ENCODE data around the gene CATSPER4. TPM values are rescaled to one million over a fixed set of nuclear protein-coding genes. Genes with fewer than 3 reads are reported as not detected.
"Not testable (repeated sequence)": the region's sequence is repeated elsewhere in the genome, so short reads cannot be mapped to it uniquely, and the experiment has no call there.

Gene CATSPER4
- total and polyA plus RNA-seq, 2 of the 13 experiments (the other 11 are each of a cell fraction or from before 2014, with no cell fraction given), result not detected

DNA sequence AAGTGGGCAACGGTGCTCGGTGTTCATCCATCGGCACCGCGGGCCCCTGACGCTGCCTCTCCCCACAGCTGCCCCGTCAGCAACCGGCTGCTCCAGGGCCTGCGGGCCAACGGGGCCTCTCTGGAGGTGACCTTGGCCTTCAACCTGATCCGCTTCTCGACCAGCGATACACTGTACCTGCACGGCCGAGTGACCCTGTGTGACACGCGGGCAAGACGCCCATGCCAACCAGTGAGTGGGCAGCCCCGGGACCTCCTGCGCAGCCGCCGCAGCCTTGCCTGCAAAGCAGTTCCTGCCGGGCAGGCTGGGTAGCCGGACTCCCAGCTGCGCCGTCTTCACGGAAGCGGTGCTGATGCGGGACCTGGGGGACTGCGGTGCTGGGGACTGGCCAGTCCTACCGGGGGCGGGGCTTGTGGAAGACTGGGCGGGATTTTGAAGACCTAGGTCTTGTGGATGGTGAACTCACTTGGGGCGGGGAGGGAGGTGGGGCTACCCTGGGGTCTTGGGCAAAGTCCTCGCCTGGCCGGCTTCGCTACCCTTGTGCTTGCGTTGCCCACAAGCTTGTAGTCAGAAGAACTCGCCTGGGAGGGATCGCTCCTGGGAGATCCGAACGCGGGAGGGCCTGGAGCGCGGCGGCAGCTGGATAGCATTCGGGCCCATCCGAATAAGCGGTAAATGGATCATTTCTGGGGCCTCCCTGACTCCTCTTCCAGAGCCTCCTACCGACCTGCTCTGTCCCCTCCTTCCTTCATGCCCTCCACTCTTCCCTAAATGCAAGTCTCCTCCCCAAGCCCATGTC, 34.8 kb downstream of the CATSPER4 start (continued):
- TF ChIP-seq ZBTB40 (IDR thresholded peaks at IDR 0.05) (no peak), ZBTB40 (CRISPR knock-in tag; IDR thresholded peaks at IDR 0.05) (peak; percentile 71), ZNF615 (CRISPR knock-in tag; IDR thresholded peaks at IDR 0.05; ENCODE audit: borderline replicate concordance) (no peak), ZNF761 (CRISPR knock-in tag; conservative IDR thresholded peaks at IDR 0.05) (no peak), ZNF317 (CRISPR knock-in tag; IDR thresholded peaks at IDR 0.05) (no peak)

- ATAC-seq; POLR2A ChIA-PET; H3K9ac ChIP-seq (ENCODE audit: insufficient read depth, low read depth, low read length); DNase-seq (ENCODE audit: low spot score); H2AFZ ChIP-seq (ENCODE audit: low read length); in situ Hi-C loops (cut with HindIII; ENCODE audit: extremely low pct_ligation_motif_present, low pct_unique_long_range_greater_than_20kb); H4K20me1 ChIP-seq (ENCODE audit: insufficient read depth, low read length); H3K4me3 ChIP-seq (replicated peaks in 1 of 3; ENCODE audit: insufficient read depth in 1 of 3, low read depth in 2 of 3, low read length in 3 of 3); H3K27me3 ChIP-seq (ENCODE audit: control insufficient read depth in 1 of 2, insufficient read depth in 2 of 2, low read length in 2 of 2); H3K4me2 ChIP-seq (ENCODE audit: low read depth, low read length); CTCF ChIA-PET (ENCODE audit: low intra/inter-chr PET ratio, low total read pairs); H3K9me3 ChIP-seq (ENCODE audit: low read length); H3K27ac ChIP-seq (ENCODE audit: extremely low read length, insufficient read depth, low read length); BruUV-seq (replicated peaks); intact Hi-C loops (cut with micrococcal nuclease; ENCODE audit: unreplicated experiment); H3K36me3 ChIP-seq (replicated peaks in 1 of 2; ENCODE audit: control insufficient read depth in 1 of 2, insufficient read depth in 2 of 2, low read length in 2 of 2); FAIRE-seq: not testable (repeated sequence)
- peaks cover 13% of the 10 kb centered on the region for H3K79me2 ChIP-seq (ENCODE audit: insufficient read depth, low read length)
- WGBS (ENCODE audit: low lambda C conversion rate), result 84% methylated on average over 2 of the region's 2 CpGs
- H3K4me1 ChIP-seq (ENCODE audit: insufficient read depth, low read length), result peaks cover 29% of the 10 kb centered on the region
Measured at GRCh38 chr1:26230682-26231081, 40.3 kb downstream of the CATSPER4 start.
